K562 (cell line): ENCODE data around the gene OR4D9.
A peak's percentile ranks its signal among the peaks of the same experiment; 100 is the strongest.

Experiments
- EZH2 ChIP-seq: IDR thresholded peaks from 2 replicates; pipeline ENCODE4 v1.6.1; 2012; ENCODE audit warnings: low read depth, mild to moderate bottlenecking, inconsistent platforms, low read length, borderline replicate concordance
- REST ChIP-seq, 2 experiments: fragments of 450-650 bp; formaldehyde crosslinking in 1 of 2; IDR thresholded peaks; 2 replicates each; pipeline versions ENCODE4 v1.4.0 to v1.6.1; 2014 to 2020; ENCODE audit warnings: mild to moderate bottlenecking in 2 of 2, borderline replicate concordance in 1 of 2, low read depth in 1 of 2
- TF ChIP-seq, protein P1 (sequence below): fragments of 450-650 bp; conservative IDR thresholded peaks from 2 replicates; pipeline ENCODE4 v1.6.1; 2016; ENCODE audit warnings: missing genetic modification characterization, low read depth, mild to moderate bottlenecking, missing compliant biosample characterization, moderate library complexity

GRCh38 chr11:59560702-59561473 lies 49.5 kb downstream of the OR4D9 start:
- no peak for TF ChIP-seq EZH2
- TF ChIP-seq, protein P1, sequence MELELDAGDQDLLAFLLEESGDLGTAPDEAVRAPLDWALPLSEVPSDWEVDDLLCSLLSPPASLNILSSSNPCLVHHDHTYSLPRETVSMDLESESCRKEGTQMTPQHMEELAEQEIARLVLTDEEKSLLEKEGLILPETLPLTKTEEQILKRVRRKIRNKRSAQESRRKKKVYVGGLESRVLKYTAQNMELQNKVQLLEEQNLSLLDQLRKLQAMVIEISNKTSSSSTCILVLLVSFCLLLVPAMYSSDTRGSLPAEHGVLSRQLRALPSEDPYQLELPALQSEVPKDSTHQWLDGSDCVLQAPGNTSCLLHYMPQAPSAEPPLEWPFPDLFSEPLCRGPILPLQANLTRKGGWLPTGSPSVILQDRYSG, result 0 out of 2 replicates have a peak, but pooled peaks have one; percentile 57
- TF ChIP-seq REST (IDR thresholded peaks at IDR 0.05; ENCODE audit: borderline replicate concordance), result no peak
- TF ChIP-seq REST (CRISPR knock-in tag; IDR thresholded peaks at IDR 0.05; ENCODE audit: low read depth), result no peak
